GM19043 (cell line): ENCODE results near the gene HOMER2.
"Not testable (repeated sequence)": the region's sequence is repeated elsewhere in the genome, so short reads cannot be mapped to it uniquely, and the experiment has no call there.

ENCODE experiments used
- ATAC-seq: cut with Tn5 transposase; IDR thresholded peaks from one replicate; pipeline ENCODE4 v1.9.1; 2021; ENCODE audit warnings: low read depth; ENCODE audit not compliant: unreplicated experiment

The HOMER2 gene

DNA sequence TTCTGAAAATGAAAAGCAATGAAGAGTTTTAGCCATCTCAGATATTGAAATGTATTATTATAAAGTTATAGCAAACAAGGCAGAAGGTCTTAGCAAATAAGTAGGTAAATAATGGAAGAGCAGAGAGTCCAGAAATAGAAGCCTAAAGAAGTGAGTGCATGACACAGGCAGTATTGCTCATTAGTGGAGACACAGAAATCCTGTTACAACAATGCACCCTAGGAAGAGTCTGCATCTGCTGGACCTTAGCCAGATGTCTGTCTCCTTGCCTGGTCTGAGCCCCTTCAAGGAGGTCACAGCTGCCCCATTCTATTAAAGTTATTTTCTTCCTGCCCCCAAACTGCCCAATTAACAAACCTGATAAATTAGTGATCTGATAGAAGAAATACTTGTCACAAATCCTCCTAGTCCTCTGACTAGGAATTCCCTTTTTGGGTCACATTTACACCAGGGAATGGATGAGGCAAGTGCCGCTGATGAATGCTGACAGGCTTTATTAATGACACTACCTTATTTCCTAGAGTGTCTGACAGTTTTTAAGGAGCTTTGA is 51.9 kb downstream of the HOMER2 start:
- ATAC-seq: no peak

DNA sequence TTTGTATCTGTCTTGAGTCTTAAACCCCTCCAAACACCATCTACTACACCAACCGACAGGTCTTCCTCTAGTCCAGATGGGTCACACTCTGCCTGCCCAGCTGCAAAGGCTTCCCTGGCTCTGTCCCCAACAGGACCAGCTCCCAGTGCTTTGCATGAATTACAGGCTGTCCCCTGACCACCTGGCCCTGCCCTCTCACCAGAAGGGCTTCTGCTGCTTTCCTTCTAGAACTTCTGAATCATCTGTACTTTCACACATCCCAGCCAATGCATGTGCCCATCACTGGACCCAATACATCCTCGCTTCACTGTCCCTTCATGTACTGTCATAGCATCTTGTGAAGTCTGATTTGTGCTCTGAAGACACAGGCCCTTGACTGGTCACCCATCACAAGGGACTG is 53.6 kb downstream of the HOMER2 start:
- ATAC-seq: no peak

DNA sequence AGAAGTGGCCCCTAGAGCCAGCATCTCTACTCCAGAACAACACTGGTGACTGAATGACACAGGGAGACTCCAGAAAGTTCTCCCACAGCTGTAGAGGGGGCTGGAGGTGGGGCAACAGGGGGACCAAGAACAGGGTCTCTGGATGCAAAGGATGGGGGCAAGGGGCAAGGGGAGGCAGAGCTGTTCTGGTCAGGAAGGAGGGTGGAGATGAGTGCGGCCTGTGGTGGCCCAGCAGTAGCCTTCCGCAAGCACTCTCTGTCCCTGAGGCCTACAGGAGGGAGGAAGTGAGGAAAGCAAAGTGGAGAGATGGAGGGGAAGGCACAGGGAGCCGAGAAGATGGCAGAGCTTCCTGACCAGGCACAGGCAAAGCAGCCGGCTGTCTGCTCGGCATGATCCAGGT is 56.5 kb downstream of the HOMER2 start:
- no peak for ATAC-seq

DNA sequence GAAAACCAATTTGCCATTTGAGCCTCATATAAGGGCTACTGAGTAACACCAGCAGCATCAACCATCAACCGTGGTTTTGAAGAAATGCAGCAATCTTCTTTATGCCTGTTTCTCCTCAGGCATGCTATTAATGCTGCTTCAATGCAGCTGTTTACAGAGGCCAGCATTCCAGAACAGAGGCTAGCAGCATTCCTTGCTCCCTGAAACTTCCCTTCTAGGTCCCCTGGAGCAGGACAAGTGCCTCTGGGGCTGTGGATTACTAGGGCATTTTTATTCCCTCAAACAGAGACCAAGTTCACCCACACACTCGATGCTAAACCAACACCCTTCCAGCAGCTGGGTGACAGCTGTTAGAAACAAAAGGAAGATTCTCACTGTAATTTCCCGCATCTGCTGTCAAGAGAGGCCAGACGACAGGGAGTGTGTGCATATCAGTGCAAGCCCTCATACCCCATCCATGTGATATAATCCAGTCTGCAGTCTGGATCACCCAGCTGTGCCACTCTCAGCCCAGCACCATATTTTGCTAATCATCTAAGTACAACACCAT is 57.5 kb downstream of the HOMER2 start:
- ATAC-seq: no peak

DNA sequence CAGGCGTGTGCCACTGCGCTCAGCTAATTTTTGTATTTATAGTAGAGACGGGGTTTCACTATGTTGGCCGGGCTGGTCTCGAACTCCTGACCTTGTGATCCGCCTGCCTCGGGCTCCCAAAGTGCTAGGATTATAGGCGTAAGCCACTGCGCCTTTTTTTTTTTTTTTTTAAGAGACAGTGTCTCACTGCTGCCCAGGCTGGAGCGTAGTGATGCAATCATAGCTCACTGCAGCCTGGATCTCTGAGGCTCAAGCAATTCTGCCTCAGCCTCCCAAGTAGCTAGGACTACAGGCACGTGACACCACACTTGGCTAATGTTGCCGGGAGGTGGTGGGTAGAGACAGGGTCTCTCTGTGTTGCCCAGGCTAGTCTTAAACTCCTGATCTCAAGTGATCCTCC is 59.0 kb downstream of the HOMER2 start:
- ATAC-seq: not testable (repeated sequence)

DNA sequence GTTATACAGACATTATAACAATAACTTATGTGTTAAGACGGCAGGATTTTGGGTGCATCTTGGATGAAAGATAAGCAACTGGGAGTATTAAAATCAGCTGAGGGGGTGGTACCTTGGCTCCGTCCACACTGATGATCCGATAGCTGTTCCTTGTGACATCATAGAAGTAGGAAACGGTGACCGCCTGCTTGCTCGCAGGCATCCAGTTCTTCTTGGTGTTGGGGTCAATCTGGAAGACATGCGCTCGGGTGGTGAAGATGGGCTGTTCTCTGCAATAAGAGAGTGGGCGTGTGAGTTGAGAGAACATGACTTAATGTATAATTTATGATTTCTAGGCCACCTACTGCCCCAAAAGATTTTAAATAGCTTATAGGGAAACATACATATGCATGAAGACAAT is 59.9 kb downstream of the HOMER2 start:
- ATAC-seq: no peak

DNA sequence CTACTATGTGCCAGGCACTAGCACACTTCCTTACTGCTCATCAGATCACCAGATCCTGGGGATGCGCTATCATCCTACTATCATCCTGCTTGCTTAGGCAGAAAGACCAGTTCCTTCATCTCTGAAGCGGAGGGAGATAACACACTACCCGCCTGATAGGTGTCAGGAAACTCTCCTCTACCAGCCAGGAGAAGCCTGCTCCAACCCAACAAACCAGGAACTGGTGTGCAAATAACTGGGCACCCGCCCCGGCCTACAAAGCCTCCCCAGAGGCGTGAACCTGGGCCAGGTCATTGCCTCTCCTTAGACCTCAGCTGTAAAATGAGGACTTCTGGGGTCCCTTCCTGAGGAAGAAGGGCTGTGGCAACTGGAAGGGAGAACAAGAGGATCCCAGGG is 61.5 kb downstream of the HOMER2 start:
- no peak for ATAC-seq

DNA sequence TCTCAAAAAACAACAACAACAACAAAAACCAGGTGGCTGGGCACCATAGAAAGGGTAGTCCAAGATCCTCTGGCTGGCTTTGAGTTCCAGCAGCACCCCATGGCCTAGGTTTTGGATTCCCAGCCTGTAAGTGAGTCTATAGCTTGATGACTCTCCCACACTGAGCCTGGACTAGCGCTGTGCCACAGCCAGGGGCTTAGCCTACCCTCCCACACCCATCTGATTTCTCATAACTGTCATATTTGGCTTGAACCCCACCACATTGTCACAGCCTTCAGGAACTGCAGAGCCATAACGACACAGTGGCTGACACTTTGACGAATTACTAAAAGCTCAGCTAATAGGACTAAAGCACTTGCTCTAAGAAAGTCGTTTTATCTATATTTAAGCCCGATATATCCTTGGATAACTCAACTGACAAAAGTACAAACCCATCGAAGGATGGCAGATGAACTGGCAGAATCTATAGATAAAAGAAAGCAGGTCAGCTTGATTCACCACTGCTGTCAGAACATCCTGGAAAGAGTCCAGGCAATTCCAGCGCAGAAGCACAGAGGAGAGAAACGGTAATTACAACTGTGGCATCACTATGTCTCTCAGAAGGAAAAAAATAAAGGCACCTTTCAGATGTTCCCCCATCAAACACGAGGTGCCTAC is 62.1 kb downstream of the HOMER2 start:
- ATAC-seq: no peak

DNA sequence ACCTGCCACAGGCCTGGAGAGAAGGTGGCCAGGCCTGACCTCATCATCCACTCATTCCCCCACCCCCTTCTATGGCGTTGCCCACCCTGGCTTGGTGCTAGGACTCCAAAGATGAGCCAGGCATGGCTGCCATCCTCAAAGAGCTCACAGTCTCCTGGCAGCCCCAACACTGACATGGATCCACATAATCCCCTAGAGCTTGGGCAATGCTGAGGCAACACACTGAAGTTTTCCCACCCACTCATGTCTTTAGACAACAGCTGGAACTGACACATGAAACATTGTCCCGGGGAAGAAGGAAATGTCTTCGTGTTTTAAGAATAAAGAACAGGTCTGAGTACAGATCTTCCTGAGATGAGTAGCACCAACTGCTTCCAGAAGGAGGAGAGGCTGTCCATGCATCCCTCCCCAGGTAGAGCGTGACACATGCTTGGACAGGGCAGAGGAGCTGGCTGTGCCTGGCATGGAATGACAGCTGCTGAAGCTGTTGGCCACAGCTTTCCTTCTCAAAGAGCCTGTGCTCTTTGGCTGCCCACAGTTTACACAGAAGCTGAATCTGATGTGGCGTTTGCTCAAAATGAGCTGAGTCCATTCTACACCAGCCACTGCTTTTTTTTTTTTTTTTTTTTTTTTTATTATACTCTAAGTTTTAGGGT is 70.1 kb downstream of the HOMER2 start:
- ATAC-seq: no peak

DNA sequence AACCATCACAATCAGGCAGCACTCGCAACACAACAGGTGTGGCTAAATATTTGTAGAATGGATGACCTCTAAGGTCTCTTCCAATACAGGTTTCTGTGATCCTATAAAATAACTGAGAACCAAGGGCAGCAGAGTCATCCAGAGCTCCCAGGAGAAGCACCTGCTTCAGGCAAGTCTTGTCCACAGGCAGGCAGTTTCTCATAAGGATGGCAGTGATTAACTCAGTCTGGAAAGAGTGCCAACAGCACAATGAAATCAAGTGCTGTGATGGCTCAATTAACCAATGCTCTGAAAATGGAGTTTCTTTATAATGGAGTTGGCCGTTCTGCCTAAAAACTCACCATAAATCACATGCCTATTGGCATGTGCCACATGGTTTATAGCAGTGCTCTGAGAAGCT is 70.8 kb downstream of the HOMER2 start:
- no peak for ATAC-seq

DNA sequence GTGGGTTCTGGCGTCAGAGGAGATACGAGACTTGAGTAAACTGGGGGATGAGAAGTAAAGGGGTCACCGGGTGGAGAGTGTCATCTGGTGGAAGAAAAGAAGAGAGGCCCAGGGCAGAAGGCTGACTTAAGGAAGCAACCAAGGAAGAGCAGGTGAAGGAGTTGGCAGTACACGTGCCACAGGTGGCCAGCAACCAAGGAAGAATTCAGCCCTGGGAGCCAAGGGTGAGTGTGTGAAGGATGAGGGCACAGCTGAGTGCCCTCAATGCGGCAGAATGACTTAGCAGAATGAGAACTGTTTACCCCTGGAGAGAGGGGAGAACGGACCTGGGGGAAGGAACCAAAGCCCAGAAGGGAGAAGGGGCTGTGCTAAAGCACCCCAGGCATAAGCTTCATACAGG is 71.8 kb downstream of the HOMER2 start:
- no peak for ATAC-seq

DNA sequence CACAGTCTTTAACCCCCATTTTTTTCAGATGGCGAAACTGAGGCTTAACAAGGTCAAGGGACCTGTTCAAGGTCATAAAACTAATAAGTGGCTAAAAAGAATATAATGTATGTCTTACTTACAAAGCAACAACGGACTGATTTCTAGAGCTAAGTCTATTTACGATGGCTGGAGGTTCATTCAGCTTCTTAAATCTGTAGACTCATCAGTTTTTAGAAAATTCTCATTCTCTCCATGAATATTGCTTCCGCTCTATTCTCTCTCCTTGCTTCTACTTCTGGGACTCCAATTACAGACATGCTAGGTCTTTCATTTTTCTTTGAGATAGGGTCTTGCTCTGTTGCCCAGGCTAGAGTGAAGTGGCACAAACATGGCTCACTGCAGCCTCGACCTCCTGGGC is 74.2 kb downstream of the HOMER2 start:
- no peak for ATAC-seq

DNA sequence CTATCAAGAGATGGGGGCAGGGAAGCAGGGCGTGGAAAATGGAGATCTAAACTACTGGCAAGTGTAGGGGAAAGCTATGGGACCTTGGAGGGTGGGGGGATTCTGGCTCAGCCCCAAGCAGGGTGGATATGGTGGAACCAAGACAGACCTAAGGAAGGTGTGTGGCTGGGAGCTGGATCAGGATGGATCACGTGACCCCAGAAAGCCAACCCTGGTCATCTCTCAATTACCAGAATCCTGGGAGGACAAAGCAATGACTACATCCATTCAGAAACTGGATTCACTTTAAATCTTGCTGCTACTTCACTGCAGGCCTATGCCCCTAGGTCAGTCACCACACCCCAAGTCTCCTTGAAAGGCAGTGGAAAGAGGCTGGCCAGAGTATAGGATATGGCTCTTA is 74.7 kb downstream of the HOMER2 start:
- ATAC-seq: no peak

DNA sequence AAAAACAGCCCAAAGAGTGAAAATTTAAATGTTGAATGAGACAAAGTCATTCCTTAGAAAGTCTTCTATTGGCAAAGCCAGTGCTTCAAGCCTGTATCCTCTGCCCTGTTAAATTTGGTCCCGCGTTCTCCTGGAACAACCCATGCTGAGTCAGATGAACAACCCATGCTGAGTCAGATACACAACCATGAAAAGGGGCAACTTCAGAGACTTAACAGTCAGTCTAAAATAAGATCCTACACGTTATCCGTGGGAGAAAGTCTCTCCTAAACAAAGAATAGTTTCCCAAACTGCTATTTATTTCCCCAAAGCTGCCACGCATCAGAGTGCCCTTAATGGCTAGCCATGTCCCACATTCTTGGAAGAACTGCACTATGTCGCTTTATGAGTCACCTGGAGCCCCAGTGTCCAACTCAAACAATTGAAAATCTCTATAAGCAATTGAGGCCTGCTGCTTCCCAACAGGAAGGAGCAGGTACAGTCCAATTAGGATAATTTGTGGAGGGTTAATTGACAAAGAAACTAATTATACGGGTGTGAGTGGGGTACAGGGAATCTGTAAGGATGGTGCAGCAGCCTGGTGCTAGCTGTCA is 77.0 kb downstream of the HOMER2 start:
- ATAC-seq: no peak

DNA sequence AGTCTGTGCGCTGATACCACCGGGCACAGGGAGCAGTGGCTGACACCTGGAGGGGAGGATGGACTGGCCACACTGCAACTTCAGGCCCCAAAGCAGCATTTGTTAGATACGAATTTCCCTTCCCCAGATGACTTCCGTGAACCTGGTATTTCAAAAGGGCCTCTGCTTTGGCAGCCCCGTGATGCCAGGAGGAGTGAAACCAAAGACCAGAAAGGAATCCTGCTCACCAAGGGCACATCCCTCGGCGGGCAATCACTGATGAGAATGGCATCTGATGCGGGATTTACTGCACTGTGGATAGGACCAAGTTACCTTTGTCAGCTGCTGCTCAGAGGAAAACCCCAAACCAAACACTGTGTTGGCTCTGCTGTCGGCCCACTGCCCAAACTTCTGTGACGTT is 77.6 kb downstream of the HOMER2 start:
- no peak for ATAC-seq

DNA sequence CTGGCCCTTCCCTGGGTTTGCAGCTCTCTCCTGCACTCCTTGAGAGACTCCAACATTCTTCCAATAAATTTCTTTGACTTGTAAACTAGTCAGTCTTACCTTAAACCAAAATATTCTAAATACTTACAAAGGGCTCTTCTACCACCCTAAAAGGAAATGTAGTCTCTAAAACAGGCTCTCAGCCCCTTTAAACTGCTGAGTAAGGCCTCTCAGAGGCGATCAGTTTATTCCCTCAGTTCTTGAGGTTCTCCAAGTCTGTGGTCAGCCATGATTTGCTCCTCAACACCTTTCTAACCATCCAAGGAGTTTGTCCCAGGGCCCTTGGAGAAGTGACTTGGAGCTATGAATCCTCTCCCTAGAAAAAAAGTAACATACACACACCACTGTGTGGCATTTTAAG is 78.3 kb downstream of the HOMER2 start:
- ATAC-seq: no peak

DNA sequence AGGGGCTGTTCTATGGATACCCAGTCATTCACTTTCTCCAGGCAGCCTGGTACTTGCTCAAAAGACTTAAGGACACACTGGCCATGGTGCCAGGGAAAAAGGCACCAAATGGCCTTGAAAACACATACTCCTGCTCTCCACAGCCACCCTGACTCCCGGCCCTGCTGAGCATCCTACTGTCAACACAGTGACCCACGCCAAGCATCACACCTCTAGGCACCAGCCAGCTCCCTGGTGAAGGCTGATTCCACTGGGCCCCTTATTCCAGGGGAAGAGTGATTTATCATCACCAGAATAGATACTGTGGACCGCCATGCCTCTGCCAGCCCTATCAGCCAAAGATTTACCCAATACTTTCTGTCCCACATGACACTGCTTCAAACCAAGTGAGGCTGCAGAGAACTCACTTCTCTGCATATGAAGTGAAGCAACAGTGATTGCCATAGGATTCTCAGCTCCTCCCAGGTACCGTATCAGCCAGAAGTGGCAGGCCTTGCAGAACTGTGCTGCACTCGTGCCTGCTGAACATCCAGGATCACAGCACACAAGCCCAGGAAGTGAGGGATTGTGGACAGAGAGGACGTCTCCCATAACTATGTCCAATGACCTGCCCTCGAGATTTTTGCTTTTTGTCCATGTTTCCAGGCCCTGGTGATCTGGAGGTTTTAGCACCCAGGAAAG is 79.4 kb downstream of the HOMER2 start:
- no peak for ATAC-seq

DNA sequence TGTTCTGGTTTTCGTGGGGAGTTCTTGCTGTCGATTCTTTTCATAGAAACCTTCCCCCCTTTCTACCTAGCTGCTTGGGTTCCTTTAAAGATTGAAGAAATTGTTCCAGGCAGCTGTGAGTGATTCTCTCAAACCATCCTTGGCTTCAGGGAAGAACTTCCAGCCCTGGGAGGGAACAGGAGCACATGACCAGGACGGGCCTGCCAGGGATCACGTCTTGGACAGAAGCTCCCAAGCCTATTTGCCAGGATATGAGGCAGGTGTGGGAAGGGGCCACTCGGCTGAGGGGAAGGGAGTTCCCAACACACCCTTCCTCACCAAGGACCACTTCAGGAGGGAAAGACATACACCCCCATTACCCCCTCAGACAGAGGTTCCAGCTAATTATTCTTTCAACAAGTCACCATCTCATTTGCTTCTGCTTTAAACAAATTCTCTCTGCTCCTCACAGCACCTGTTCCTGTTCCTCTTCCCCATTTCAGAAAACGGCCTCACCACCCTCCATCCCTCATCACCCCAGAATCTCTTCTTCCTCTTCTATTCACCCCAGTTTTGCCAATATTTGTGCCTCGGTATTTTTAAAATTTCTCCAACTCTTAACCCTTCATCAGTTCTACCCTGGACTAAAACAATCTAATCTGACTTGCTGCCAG is 80.6 kb downstream of the HOMER2 start:
- ATAC-seq: no peak

DNA sequence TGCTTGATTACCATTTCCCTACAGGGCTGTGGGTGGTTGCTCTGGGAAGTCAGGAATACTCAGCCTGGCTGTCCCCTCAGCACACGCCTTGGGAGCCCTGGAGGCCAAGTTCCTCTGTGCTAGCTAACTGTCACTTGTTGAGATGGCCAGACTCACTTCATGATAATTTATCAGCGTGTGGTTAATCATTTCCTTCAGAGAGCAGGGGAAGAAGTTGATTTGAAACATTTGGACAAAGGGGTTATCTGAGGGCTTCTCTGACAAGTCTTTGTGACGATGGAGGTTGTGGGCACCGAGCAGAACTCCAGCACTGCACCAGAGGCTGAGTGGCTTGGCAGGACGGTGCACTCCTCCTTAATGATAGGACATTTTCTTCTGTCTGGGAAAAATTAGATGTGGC is 81.2 kb downstream of the HOMER2 start:
- ATAC-seq: no peak

DNA sequence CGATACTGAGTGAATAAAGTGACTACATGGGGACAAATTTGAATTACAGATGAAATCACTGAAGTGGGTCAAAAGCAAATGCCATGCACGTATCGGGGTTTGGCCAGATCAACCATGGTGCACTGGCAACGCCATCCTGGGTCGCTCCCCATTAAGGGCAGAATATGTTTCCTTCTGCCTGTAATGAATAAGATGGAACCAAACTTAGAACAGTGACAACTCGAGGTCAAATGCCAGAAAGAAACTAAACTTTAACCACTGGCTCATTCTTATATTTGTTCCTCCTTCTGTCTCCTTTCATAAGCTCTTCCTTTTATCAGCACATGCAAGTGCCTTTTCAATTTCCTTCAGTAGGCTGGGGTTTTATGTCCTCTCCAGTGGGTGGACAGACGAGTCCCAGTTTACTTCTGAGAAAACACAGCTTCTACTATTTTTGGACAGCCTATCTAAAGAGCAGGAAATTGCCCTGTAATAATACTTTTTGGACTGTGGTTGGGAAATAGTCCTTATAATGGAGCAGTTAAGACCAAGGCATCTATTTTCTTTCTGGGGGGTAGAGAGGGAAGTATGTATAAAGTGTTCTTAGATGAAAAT is 81.7 kb downstream of the HOMER2 start:
- no peak for ATAC-seq
